AG09309 (cell line): Measurements from ENCODE around the gene MRGPRF.
A peak's percentile ranks its signal among the peaks of the same experiment; 100 is the strongest.

Experiments
- DNase-seq: peaks from one replicate; pipeline ENCODE4 v3.0.0-alpha.2; 2010; ENCODE audit warnings: low read depth
- H3K4me3 ChIP-seq: 2 replicates; pipeline ENCODE4 v1.5.1; 2011; ENCODE audit warnings: mild to moderate bottlenecking, low read depth, low read length, moderate library complexity; ENCODE audit not compliant: control insufficient read depth
- TF ChIP-seq, protein P1 (sequence below): IDR thresholded peaks from 2 replicates; pipeline ENCODE4 v1.5.1; 2011; ENCODE audit warnings: mild to moderate bottlenecking, low read depth, low read length, inconsistent platforms; ENCODE audit not compliant: insufficient read depth, control insufficient read depth; ENCODE audit errors: missing control alignments

MRGPRF gene

DNA sequence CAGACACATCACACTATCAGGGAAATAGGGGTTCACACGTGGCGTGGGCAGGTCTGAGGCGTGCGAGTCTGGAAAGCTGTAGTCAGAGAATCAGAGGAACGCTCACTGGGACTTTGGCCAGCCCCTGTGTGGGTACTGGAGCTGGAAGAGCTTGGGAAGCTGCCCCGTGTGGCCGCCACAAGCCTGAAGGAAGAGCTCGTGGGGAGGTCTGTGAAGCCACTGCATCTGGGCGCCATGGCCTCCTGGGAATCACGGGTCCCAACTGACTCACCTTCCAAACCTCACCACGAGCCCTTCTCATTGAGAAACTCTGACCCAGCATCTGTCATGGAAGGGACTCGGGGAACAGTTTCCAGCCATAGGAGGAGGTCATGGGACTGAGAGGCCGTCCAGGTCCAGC, 5.9 kb upstream of the MRGPRF start:
- peak; percentile 75 for DNase-seq
- TF ChIP-seq, protein P1, sequence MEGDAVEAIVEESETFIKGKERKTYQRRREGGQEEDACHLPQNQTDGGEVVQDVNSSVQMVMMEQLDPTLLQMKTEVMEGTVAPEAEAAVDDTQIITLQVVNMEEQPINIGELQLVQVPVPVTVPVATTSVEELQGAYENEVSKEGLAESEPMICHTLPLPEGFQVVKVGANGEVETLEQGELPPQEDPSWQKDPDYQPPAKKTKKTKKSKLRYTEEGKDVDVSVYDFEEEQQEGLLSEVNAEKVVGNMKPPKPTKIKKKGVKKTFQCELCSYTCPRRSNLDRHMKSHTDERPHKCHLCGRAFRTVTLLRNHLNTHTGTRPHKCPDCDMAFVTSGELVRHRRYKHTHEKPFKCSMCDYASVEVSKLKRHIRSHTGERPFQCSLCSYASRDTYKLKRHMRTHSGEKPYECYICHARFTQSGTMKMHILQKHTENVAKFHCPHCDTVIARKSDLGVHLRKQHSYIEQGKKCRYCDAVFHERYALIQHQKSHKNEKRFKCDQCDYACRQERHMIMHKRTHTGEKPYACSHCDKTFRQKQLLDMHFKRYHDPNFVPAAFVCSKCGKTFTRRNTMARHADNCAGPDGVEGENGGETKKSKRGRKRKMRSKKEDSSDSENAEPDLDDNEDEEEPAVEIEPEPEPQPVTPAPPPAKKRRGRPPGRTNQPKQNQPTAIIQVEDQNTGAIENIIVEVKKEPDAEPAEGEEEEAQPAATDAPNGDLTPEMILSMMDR = no peak
- H3K4me3 ChIP-seq = no peak overlapping the region

DNA sequence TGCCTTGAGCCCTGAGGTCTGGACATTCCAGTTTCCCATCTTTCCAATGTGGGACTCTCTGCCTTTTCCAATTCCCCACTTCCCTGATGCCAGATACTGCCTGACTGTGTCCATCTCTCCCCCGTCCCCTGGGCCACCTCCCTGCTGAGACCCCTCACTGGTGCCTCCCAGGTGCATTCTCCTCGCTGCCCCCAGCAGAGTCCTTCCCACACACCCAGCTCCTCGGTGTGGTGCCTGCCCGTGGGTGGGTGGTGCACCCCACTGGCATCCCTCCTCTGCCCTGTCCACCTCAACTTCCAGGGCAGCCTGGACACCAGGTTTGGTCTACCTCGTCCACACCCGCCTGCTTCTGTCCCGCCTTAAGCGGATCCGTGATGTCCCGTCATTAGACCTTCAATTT, 4.9 kb upstream of the MRGPRF start:
- DNase-seq = no peak
- H3K4me3 ChIP-seq = no peak overlapping the region
- TF ChIP-seq, protein P1 = no peak

DNA sequence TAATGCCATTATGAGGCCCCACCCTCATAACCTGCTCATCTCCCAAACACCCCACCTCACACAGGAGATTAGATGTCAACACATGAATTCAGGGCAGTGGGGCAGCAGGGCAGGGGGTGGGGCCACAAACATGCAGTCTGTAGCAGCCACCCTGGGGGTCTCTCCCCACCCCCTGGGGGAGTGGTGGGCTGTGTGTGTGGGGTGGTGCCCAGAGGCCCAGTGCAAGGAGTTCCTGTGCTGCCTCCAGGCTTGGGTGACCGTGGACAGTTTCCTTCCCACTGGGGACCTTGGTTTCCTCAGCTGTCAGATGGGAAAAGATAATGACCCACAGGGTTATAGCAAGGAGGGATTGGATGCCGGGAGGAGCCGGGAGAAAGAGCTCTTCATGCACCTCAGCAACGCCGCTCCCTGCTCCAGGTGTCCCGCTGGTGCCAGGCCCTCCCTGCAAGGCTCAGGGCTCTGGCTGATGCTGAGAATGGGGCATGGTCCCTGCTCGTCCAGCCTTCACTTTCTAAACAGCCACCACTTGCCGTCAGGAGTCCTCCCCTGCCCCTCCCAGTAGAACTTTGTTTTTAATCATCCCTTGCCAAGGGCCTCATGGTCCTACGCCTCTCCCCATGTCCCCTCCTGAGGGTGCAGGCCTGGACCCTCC, 2.0 kb upstream of the MRGPRF start:
- TF ChIP-seq, protein P1 = no peak
- no peak for DNase-seq
- H3K4me3 ChIP-seq = no peak overlapping the region

DNA sequence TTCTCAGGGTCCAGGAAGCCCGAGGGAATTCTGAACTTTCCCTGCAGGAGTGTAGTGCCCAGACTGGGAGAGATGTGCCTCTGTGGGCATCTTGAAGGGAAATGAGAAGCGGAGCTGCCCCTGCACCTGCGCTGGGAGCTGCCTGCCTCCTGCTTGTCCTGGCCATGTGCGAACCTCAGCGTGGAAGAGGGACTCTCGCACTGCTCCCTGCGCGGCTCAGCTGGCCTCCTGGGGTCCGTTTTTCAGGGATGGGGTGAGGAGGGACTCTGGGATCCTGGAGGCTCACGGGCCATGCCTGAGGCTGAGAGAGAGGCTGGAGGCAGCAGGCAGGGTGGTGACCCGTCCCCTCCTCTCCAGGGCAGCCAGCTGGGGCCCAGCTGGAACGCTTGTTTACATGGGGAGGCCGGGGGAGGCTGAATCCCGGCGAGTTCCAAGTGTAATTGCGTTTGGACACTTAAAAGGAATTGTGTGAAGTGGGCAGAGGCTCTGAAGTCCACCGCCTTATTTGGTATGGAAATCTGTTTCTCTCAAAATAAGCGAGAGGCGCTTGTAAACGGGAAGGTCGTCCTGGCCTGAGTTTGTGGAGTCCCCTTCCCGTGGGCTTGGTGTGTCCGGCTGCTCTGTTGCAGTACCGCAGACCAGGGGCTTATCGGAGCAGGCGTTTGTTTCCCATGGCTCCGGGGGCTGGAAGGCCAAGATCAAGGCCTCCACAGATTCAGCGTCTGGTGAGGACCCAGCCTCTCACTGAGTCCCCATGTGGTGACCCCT, 1.2 kb upstream of the MRGPRF start:
- H3K4me3 ChIP-seq = peak overlapping the region; percentile 69; the same call in 1 of the 2 replicates
- TF ChIP-seq, protein P1 = no peak
- no peak for DNase-seq

DNA sequence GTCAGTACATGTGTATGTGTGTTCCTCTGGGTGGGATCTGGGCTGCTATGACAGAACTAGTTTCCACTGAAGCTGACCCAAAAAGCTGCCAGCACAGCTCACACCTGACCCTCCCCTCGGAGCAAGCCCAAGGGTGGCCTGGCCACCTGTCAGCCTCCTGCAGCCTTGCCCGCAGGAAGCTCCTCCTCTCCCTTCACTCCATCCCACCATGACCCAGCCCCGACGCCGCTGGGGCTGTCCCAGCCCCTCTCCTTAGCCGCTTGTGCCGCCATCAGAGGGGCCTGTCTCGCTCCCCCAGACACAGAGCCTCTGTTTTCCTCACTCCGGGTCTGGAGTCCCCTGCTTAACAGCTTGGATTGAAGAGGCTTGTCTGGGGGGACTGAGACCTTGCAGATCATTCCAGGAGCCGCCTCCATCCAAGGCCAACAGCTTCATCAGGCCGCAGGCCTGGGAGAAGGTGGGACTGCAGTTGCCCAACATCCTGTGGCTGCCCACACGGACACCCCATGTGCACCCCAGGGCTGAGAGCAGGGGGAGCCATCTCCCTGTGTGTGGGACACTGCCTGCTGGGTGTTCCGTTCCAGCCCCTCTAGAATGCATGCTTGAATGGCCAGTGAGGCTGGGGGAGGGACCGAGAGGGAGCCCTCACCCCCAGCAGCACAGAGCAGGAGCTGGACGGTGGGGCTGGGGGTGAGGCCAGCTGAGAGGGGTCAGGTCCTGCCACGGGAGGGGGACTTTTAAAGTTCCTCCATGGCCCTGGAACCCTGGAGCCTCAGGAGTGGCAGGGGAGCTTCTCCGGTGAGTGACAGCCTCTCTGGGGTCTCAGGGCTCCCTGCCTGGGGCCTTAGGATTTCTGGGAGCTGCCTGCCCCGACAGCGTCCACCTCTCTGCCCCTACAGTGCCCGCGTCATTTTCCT, 696 bp downstream of the MRGPRF start:
- TF ChIP-seq, protein P1 = no peak
- DNase-seq = no peak
- peak overlapping the region; percentile 69 for H3K4me3 ChIP-seq

DNA sequence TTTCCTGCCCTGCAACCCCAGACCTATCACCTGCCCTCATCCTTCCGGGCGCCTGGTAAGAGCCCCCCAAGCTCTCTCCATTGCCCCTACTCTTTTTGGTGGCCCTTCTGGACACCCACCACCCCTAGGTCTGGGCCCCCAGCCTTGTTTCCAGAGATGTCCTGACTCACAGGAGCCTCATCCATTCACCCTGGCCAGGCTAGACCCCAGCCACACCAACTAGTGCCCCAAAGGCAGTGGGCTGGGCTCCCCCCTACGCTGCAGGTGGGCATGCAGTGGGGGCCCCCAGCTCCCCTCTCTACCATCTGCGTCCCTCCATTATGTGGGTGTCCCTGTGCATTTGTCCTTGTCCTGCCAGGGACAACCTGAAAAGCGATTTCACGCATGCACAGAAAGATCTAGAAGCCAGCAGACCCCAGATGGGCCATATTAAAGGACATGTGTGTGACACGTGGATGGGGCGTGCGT, 1.4 kb downstream of the MRGPRF start:
- DNase-seq = no peak
- H3K4me3 ChIP-seq = peak overlapping the region; percentile 69
- TF ChIP-seq, protein P1 = no peak
